ENCODE results near the gene CADM1. TPM values are rescaled to one million over a fixed set of nuclear protein-coding genes. Genes with fewer than 3 reads are reported as not detected.

The CADM1 gene
- total RNA-seq, 1 experiment from 2014 or later = not detected

- no TSS peak for BruUV-seq (replicated peaks)
- TF ChIP-seq CTCF (IDR thresholded peaks at IDR 0.05; ENCODE audit: unreplicated experiment) = no peak
- H3K4me1 Mint-ChIP-seq (ENCODE audit: insufficient read depth, unreplicated experiment) = no peaks in the 10 kb centered on the region
- H3K9me3 Mint-ChIP-seq (ENCODE audit: unreplicated experiment) = no peaks in the 10 kb centered on the region
- H3K27me3 Mint-ChIP-seq (ENCODE audit: insufficient read depth, unreplicated experiment) = peaks cover 90% of the 10 kb centered on the region
- H3K4me3 Mint-ChIP-seq (ENCODE audit: unreplicated experiment) = no peak overlapping the region
- no peak overlapping the region for H3K27ac Mint-ChIP-seq (ENCODE audit: low read depth, unreplicated experiment)
- peaks cover 6% of the 10 kb centered on the region for H3K36me3 Mint-ChIP-seq (ENCODE audit: insufficient read depth, unreplicated experiment)
- ChIA-PET POLR2A (no interaction called here), CTCF (interaction anchor here (0.5 kb wide), 1 partner anchor 90 kb away, joined by 3 read pairs; no protein-coding TSS in a partner anchor)
- no peak for DNase-seq (ENCODE audit: unreplicated experiment)
- intact Hi-C loops (cut with micrococcal nuclease) = no loop called here
These were observed 80.3 kb downstream of the CADM1 start for GRCh38 chr11:115423728-115424459.

- Mint-ChIP-seq H3K27me3 (ENCODE audit: insufficient read depth, unreplicated experiment) (peaks cover 97% of the 10 kb centered on the region), H3K27ac (ENCODE audit: low read depth, unreplicated experiment) (no peak overlapping the region), H3K9me3 (ENCODE audit: unreplicated experiment) (no peaks in the 10 kb centered on the region), H3K4me1 (ENCODE audit: insufficient read depth, unreplicated experiment) (no peaks in the 10 kb centered on the region), H3K4me3 (ENCODE audit: unreplicated experiment) (no peak overlapping the region), H3K36me3 (ENCODE audit: insufficient read depth, unreplicated experiment) (peaks cover 6% of the 10 kb centered on the region)
- intact Hi-C loops (cut with micrococcal nuclease) = no loop called here
- no TSS peak for BruUV-seq (replicated peaks)
- POLR2A ChIA-PET = interaction anchor here (1.1 kb wide), 1 partner anchor 10 kb away, joined by 3 read pairs; no protein-coding TSS in a partner anchor
- DNase-seq (ENCODE audit: unreplicated experiment) = no peak
- TF ChIP-seq CTCF (IDR thresholded peaks at IDR 0.05; ENCODE audit: unreplicated experiment) = no peak
- CTCF ChIA-PET = interaction anchor here (0.6 kb wide), 1 partner anchor 414 kb away, joined by 3 read pairs; no protein-coding TSS in a partner anchor
These were observed 82.1 kb downstream of the CADM1 start for GRCh38 chr11:115421992-115422689.

GRCh38 chr11:115421352-115421991 lies 82.7 kb downstream of the CADM1 start:
- no peak for TF ChIP-seq CTCF (IDR thresholded peaks at IDR 0.05; ENCODE audit: unreplicated experiment)
- intact Hi-C loops (cut with micrococcal nuclease) = no loop called here
- H3K9me3 Mint-ChIP-seq (ENCODE audit: unreplicated experiment) = no peaks in the 10 kb centered on the region
- POLR2A ChIA-PET = no interaction called here
- no TSS peak for BruUV-seq (replicated peaks)
- H3K4me3 Mint-ChIP-seq (ENCODE audit: unreplicated experiment) = no peak overlapping the region
- H3K36me3 Mint-ChIP-seq (ENCODE audit: insufficient read depth, unreplicated experiment) = peaks cover 6% of the 10 kb centered on the region
- H3K27me3 Mint-ChIP-seq (ENCODE audit: insufficient read depth, unreplicated experiment) = peaks cover 97% of the 10 kb centered on the region
- no peak for DNase-seq (ENCODE audit: unreplicated experiment)
- CTCF ChIA-PET = interaction anchor here (0.5 to 0.6 kb wide), 2 partner anchors 414 to 554 kb away, joined by 3 read pairs; no protein-coding TSS in a partner anchor
- H3K27ac Mint-ChIP-seq (ENCODE audit: low read depth, unreplicated experiment) = no peak overlapping the region
- no peaks in the 10 kb centered on the region for H3K4me1 Mint-ChIP-seq (ENCODE audit: insufficient read depth, unreplicated experiment)

GRCh38 chr11:115420505-115420904 lies 83.7 kb downstream of the CADM1 start:
- Mint-ChIP-seq H3K4me3 (ENCODE audit: unreplicated experiment) (no peak overlapping the region), H3K4me1 (ENCODE audit: insufficient read depth, unreplicated experiment) (no peaks in the 10 kb centered on the region), H3K27ac (ENCODE audit: low read depth, unreplicated experiment) (no peak overlapping the region), H3K9me3 (ENCODE audit: unreplicated experiment) (no peaks in the 10 kb centered on the region), H3K36me3 (ENCODE audit: insufficient read depth, unreplicated experiment) (peaks cover 6% of the 10 kb centered on the region), H3K27me3 (ENCODE audit: insufficient read depth, unreplicated experiment) (peaks cover 97% of the 10 kb centered on the region)
- TF ChIP-seq CTCF (IDR thresholded peaks at IDR 0.05; ENCODE audit: unreplicated experiment) = no peak
- intact Hi-C loops (cut with micrococcal nuclease) = no loop called here
- DNase-seq (ENCODE audit: unreplicated experiment) = no peak
- ChIA-PET CTCF (interaction anchor here (0.8 to 1.5 kb wide), 2 partner anchors 9 to 1271 kb away, joined by 4 to 5 read pairs; no protein-coding TSS in a partner anchor), POLR2A (no interaction called here)
- no TSS peak for BruUV-seq (replicated peaks)
